Stimulated activated CD4-positive, alpha-beta T cell treated with anti-CD3 and anti-CD28 coated beads, Interleukin-12 subunit alpha, Interleukin-12 subunit beta, amount 100 ng/mL, for 4 hours (primary cell): ENCODE measurements around the gene CMTM8.

ENCODE experiments used
- DNase-seq: peaks from one replicate; pipeline ENCODE4 v3.0.0-alpha.2; 2020

The CMTM8 gene

GRCh38 chr3:32310336-32310735 lies 71.9 kb downstream of the CMTM8 start:
- DNase-seq: no peak

- no peak for DNase-seq
Observed at GRCh38 chr3:32310918-32311839, 72.7 kb downstream of the CMTM8 start.

GRCh38 chr3:32312251-32312650 lies 73.8 kb downstream of the CMTM8 start:
- DNase-seq: no peak

GRCh38 chr3:32313169-32313568 lies 74.7 kb downstream of the CMTM8 start:
- DNase-seq: no peak

GRCh38 chr3:32313723-32314473 lies 75.4 kb downstream of the CMTM8 start:
- DNase-seq: peak; percentile 20

GRCh38 chr3:32315441-32315840 lies 77.0 kb downstream of the CMTM8 start:
- no peak for DNase-seq

- DNase-seq: no peak
Observed at GRCh38 chr3:32316319-32316718, 77.8 kb downstream of the CMTM8 start.

GRCh38 chr3:32316976-32317375 lies 78.5 kb downstream of the CMTM8 start:
- DNase-seq: no peak

- no peak for DNase-seq
Observed at GRCh38 chr3:32319607-32320006, 81.1 kb downstream of the CMTM8 start.

GRCh38 chr3:32320080-32320479 lies 81.6 kb downstream of the CMTM8 start:
- DNase-seq: no peak

GRCh38 chr3:32321095-32321790 lies 82.8 kb downstream of the CMTM8 start:
- no peak for DNase-seq

GRCh38 chr3:32322311-32322710 lies 83.8 kb downstream of the CMTM8 start:
- no peak for DNase-seq

GRCh38 chr3:32323604-32324003 lies 85.1 kb downstream of the CMTM8 start:
- DNase-seq: no peak

- DNase-seq: no peak
Observed at GRCh38 chr3:32325201-32325600, 86.7 kb downstream of the CMTM8 start.

- no peak for DNase-seq
Observed at GRCh38 chr3:32325927-32326326, 87.4 kb downstream of the CMTM8 start.

- DNase-seq: no peak
Observed at GRCh38 chr3:32326795-32327194, 88.3 kb downstream of the CMTM8 start.

- DNase-seq: peak; percentile 48
Observed at GRCh38 chr3:32334675-32335074, 96.2 kb downstream of the CMTM8 start.

GRCh38 chr3:32335365-32336112 lies 97.1 kb downstream of the CMTM8 start:
- DNase-seq: no peak

GRCh38 chr3:32336113-32336498 lies 97.6 kb downstream of the CMTM8 start:
- no peak for DNase-seq

GRCh38 chr3:32337505-32337904 lies 99.0 kb downstream of the CMTM8 start:
- no peak for DNase-seq

GRCh38 chr3:32340039-32340438 lies 101.6 kb downstream of the CMTM8 start:
- no peak for DNase-seq

GRCh38 chr3:32340611-32341365 lies 102.3 kb downstream of the CMTM8 start:
- DNase-seq: no peak
